HUDEP-2 (cell line): ENCODE data around the gene PARD3.

Experiments used
- DNase-seq, 76 experiments: peaks; one replicate each; lab custom pipeline; 2025; ENCODE audit not compliant: unreplicated experiment in 76 of 76; lab: John Stamatoyannopoulos, UW

Gene PARD3

DNA sequence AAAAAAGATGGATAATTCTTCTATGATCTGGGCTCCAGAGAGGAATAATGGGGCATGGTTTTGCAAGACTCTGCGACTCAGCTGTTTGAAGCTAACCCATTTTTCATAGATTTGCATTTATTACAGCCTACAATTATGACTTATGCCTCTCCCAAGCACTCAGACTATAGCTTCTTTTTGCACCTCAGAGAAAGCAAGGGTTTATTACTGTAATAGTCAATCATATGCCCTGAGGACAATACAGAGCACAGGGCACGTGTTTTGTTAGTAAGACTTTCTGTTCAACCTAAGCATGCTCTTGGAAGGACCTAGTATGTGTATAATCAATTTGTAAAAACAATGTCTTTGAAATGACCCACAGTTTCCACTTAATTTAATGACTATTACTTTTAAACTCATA is 221.2 kb downstream of the PARD3 start:
- DNase-seq = no peak

GRCh38 chr10:34593374-34593890 is 221.7 kb downstream of the PARD3 start:
- no peak for DNase-seq

DNA sequence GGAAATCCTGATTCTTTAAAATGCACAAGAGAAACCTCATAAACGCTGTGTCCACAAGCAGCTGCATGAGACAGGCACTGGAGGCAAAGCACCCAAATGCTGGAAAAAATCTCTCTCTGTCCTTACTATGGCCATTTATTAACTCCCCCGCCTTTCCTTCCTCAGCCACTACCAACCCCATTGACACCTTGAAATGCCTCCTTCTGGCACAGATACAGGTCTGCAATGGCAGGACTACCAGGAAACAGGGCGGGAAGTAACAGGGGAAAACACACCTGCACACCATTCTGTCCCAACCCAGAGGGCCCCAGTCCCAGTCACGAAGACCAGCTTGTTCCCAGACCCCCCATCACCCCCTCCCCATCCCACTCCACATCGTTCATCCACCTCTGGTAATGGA is 224.3 kb downstream of the PARD3 start:
- DNase-seq = no peak

DNA sequence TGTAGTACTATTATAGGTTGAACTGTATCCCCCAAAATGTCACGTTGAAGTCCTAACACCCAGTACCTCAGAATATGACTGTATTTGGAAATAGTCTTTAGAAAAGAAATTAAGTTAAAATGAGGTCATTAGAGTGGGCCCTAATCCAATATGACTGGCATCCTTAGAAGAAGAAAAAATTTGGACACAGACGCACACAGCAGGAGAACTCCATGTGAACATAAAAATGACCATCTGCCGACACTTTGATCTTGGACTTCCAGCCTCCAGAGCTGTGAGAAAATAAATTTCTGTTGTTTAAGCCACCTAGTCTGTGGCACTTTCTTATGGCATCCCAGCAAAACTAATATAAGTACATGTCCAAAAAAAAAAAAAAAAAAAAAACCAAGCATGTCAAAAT is 225.8 kb downstream of the PARD3 start:
- no peak for DNase-seq

DNA sequence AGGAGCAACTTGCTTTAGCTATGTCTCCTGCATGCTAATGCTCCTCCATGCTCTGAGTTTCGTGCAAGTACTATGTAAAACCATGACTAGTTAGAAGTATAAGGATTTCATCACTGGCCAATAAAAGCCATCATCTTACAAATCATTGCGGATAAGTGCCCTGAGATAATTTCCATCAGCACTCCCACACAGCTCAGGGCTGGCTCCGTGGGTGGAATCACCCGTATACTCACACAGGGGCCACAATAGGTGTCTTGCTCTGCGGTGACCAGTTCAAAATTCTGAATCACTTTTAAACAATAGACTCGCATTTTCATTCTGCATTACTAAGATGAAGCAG is 227.4 kb downstream of the PARD3 start:
- DNase-seq = no peak

GRCh38 chr10:34587002-34587679 is 228.0 kb downstream of the PARD3 start:
- no peak for DNase-seq

- DNase-seq = no peak
Measured at GRCh38 chr10:34585422-34586112, 229.5 kb downstream of the PARD3 start.

- DNase-seq = no peak
Measured at GRCh38 chr10:34584164-34584563, 230.9 kb downstream of the PARD3 start.

DNA sequence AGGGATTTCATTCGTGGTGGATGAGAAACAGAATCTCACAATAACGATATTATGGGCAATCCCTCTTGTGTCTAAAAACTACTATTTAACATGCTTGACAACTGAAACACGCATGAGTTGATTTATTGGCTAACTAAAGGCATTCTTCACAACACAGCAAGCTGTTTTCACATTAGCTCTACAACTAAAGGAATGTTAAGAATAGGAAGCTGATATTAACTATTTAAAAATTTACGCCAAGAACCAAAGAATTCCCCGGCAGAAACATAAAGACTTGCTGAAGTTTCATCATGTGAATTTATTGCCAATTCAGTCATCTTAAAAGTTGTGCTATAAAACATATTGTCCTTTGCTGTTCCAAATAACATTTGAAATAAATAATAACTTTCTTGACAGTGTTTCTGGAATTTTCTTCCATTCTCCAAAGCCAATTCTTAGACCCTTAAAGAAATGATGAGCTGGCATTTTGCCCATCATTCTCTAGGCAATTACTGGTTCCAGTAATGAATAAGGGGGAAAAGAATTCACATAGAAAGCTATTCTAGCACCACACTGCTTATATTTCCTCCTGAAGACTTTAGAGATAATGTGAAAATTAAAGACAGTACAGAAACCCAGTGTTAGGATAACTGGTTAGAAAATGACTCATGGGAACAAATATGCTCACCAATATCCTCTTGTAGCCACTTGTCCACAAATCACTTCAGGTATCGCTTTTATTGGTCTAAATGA is 233.1 kb downstream of the PARD3 start:
- DNase-seq = no peak

DNA sequence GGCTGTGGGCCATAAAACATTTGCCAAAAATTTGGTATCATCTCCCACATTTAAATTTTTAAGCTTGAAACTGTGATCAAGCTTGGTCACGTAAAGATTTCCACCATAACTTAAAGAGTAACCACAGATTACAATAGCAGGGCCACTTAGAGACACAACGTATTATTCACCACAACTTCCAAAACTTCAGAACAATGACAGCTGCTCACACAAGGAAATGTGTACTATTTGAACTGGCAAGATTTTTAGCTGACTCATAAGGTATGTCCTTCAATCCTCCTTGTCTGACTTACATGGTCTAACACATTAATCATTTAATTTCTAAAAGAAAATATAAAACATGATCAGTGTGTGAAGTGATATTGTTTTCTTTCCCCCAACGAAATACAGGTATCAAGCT is 234.5 kb downstream of the PARD3 start:
- DNase-seq = no peak

- DNase-seq = no peak
Measured at GRCh38 chr10:34580214-34580613, 234.9 kb downstream of the PARD3 start.

DNA sequence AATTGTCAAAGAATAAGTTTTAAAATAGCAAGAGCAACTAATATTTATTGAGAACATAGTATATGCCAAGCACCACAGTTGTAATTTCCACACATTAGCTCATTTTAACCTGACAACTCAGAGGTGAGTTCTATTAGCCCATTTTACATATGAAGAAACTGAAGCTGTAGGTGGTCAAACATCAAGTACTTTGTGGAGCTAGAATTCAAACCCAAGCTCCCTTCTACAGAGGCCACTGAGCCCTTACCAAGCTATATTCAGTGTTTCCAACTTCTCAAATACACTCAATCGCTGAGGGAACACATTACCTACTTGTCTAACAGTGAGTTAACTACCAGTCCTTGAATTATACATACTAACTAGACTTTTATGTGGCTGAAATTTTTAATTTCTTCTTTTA is 236.6 kb downstream of the PARD3 start:
- no peak for DNase-seq

- no peak for DNase-seq
Measured at GRCh38 chr10:34576797-34577196, 238.3 kb downstream of the PARD3 start.

GRCh38 chr10:34575882-34576281 is 239.2 kb downstream of the PARD3 start:
- no peak for DNase-seq

DNA sequence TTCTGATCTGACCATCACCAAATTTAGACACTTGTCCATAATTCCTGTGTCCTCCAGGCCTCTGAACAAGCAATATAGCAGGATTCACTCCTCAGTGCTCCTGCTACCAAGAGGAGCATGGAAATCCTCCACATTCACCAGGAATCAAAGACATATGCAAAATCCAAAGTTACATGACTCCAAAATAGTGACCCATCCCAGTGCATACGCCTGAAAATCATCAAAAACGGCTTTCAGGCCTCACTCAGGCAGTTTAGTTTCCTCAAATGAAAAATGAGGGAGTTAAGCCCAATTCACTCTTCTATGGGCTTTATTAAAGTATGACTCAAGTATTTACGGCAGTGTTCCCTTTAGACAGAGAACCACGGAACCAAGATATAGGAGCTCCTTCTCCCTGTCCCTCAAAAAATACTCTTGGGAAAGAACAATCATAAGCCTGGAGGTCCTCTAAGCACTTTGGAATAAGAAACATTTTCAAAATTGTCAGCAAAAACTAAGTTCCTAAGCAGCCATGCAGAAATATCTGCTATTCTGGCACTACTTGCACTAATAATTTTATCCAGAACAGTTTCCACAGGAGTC is 240.7 kb downstream of the PARD3 start:
- DNase-seq = no peak

DNA sequence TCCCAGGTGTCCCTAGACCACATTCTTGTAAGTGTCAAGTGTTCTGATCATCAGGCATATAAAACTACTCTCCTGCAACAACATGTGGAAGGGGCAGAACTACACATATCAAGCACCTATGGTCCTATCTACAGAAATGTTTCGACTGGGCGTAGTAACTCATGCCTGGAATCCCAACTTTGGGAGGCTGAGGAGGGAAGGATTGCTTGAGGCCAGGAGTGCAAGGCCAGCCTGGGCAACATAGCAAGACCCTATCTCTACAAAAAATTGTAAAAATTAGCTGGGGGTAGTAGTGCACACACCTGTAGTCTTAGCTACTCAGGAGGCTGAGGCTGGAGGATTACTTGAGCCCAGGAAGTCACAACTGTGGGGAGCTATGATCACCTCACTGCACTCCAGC is 244.2 kb downstream of the PARD3 start:
- no peak for DNase-seq

DNA sequence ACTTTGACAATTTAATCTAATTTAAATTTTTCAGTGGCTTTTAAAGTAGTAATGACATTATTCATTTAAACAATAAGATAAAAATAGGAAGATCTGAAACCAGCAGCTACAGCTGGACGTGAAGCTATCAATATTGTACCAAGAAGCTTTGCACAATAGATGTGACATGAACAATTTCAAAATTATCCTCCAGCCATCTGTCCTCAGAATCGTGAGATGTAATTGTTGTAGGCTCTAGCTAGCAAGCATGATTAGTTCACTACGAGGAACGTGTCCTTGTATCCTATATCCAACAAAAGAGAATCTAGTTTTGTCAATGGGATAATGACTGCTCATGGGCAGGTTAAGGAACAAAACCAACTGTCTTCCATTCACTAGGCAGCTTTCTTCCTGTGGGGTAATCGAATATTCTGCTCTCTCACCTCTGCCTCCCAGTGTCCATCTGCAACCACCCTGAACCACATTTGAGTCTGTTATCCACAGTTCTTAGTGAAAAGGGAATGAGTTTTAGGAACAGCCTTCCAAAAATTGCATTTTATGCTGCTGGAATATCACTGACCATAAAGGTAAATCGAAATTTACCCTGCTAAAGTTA is 247.3 kb downstream of the PARD3 start:
- no peak for DNase-seq

DNA sequence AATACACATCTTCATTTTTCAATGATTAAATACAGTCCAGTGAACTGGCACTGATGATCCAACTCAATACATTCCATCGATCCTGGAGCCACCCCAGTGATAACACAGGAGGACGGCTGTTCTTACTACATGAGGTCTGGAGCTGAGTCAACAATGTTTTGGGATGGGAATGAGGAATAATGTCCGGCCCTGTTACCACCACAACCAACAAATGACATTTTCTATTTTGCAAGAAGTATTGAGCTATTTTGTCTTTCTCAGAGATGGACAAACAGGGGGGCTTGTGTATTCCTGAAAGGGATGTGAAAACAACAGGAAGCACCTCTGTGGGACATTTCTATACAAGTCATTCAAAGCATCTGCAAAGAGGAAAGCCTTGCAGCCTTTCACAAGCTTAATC is 249.2 kb downstream of the PARD3 start:
- no peak for DNase-seq

GRCh38 chr10:34558093-34558583 is 257.0 kb downstream of the PARD3 start:
- DNase-seq = no peak

- DNase-seq = no peak
Measured at GRCh38 chr10:34557173-34557572, 257.9 kb downstream of the PARD3 start.

DNA sequence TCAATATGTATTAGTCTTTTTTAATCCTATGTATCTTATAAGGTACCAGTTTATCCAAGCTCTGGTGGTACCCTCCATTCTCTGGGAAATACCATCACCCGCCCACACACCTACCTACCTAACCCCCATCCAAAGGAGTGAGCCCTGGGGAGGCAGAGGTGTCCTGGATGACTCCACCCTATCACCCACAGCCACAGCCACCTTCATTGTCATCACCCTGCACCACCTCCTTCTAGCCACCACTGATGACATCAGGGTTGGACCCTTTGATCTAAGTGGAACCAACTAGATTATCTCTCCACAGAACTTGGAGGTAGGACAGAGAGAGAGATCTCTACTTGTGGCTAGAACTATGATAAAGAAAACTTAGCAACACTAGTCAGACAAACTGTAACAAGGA is 259.4 kb downstream of the PARD3 start:
- no peak for DNase-seq
